ENCODE results near the gene ADAM12. TPM values are rescaled to one million over a fixed set of nuclear protein-coding genes. Genes with fewer than 3 reads are reported as not detected.

The ADAM12 gene
- polyA plus RNA-seq, 4 donors, result 0.45 to 0.87 TPM; not detected in 2

- Histone ChIP-seq H3K27ac (ENCODE audit: low read depth in 1 of 3, low read length in 2 of 3) (no peak overlapping the region), H3K4me1 (ENCODE audit: control insufficient read depth in 3 of 3, insufficient read depth in 2 of 3, low read depth in 1 of 3, low read length in 2 of 3) (no peaks in the 10 kb centered on the region), H3K27me3 (ENCODE audit: control insufficient read depth in 3 of 3, insufficient read depth in 3 of 3, low read length in 3 of 3) (no peaks in the 10 kb centered on the region), H3K4me3 (ENCODE audit: low read depth in 1 of 3, low read length in 3 of 3) (no peak overlapping the region), H3K36me3 (ENCODE audit: control insufficient read depth in 3 of 3, insufficient read depth in 2 of 3, low read depth in 1 of 3, low read length in 3 of 3) (no peaks in the 10 kb centered on the region), H3K9me3 (ENCODE audit: control insufficient read depth in 2 of 2, insufficient read depth in 1 of 2, low read depth in 1 of 2, low read length in 1 of 2) (no peaks in the 10 kb centered on the region)
- DNase-seq (no peak), FAIRE-seq (no peak)
- WGBS, 3 donors, result 63 to 70% (median 65%) methylated on average over 4 of the region's 4 CpGs
Observed at GRCh38 chr10:126170371-126170770, 217.9 kb downstream of the ADAM12 start.

DNA sequence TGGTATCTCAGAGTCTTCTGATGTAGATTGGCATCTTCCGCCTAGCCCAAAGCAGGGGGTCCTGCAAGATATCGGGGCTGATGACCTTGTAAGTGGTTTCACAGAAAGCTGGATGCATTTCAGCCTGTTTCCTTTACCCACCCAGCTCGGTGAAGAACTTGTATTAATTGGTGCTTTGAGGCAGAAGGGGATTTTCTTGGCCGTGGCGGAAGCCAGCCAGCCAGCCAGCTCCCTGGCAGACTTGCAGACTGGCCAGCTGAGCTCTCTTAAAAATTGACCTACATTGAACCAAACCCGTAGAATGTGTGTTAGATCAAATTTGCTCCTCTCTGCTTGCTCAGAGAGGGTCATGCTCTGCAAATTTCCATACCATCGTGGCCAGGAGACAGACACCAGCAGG lies 218.4 kb downstream of the ADAM12 start:
- H3K27ac ChIP-seq (ENCODE audit: low read depth in 1 of 3, low read length in 2 of 3), result no peak overlapping the region
- WGBS, 3 donors, result 68 to 76% (median 73%) methylated on average over 7 of the region's 7 CpGs
- no peak overlapping the region for H3K4me3 ChIP-seq (ENCODE audit: low read depth in 1 of 3, low read length in 3 of 3)
- H3K36me3 ChIP-seq (ENCODE audit: control insufficient read depth in 3 of 3, insufficient read depth in 2 of 3, low read depth in 1 of 3, low read length in 3 of 3), result no peaks in the 10 kb centered on the region
- DNase-seq (no peak), FAIRE-seq (no peak)
- H3K4me1 ChIP-seq (ENCODE audit: control insufficient read depth in 3 of 3, insufficient read depth in 2 of 3, low read depth in 1 of 3, low read length in 2 of 3), result no peaks in the 10 kb centered on the region
- no peaks in the 10 kb centered on the region for H3K9me3 ChIP-seq (ENCODE audit: control insufficient read depth in 2 of 2, insufficient read depth in 1 of 2, low read depth in 1 of 2, low read length in 1 of 2)
- H3K27me3 ChIP-seq (ENCODE audit: control insufficient read depth in 3 of 3, insufficient read depth in 3 of 3, low read length in 3 of 3), result no peaks in the 10 kb centered on the region

GRCh38 chr10:126166797-126167196 lies 221.5 kb downstream of the ADAM12 start:
- no peaks in the 10 kb centered on the region for H3K36me3 ChIP-seq (ENCODE audit: control insufficient read depth in 3 of 3, insufficient read depth in 2 of 3, low read depth in 1 of 3, low read length in 3 of 3)
- H3K27ac ChIP-seq (ENCODE audit: low read depth in 1 of 3, low read length in 2 of 3), result no peak overlapping the region
- 73 to 82% (median 77%) methylated on average over 7 of the region's 7 CpGs for WGBS, 3 donors
- DNase-seq, result no peak
- no peaks in the 10 kb centered on the region for H3K4me1 ChIP-seq (ENCODE audit: control insufficient read depth in 3 of 3, insufficient read depth in 2 of 3, low read depth in 1 of 3, low read length in 2 of 3)
- no peak overlapping the region for H3K4me3 ChIP-seq (ENCODE audit: low read depth in 1 of 3, low read length in 3 of 3)
- no peaks in the 10 kb centered on the region for H3K27me3 ChIP-seq (ENCODE audit: control insufficient read depth in 3 of 3, insufficient read depth in 3 of 3, low read length in 3 of 3)
- no peak for FAIRE-seq
- no peaks in the 10 kb centered on the region for H3K9me3 ChIP-seq (ENCODE audit: control insufficient read depth in 2 of 2, insufficient read depth in 1 of 2, low read depth in 1 of 2, low read length in 1 of 2)

DNA sequence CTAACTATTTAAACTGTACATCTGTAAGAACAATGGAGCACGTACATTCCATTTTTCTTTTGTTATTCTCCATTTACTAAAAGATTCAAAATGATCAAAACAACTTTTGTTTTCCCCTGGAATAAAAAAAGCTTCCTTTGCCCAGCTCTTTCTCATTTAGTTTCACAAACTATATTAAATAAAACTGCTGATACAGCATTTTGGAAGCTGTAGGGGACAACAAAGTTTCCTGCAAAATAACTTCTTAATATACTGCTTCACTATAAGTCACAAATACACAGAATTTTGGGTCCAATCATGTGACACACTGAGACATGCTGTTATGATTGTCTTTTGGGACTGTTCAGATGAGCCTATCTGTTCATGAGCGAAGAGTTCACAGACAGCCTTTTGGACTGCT lies 222.4 kb downstream of the ADAM12 start:
- FAIRE-seq, result no peak
- Histone ChIP-seq H3K9me3 (ENCODE audit: control insufficient read depth in 2 of 2, insufficient read depth in 1 of 2, low read depth in 1 of 2, low read length in 1 of 2) (no peaks in the 10 kb centered on the region), H3K4me3 (ENCODE audit: low read depth in 1 of 3, low read length in 3 of 3) (no peak overlapping the region), H3K4me1 (ENCODE audit: control insufficient read depth in 3 of 3, insufficient read depth in 2 of 3, low read depth in 1 of 3, low read length in 2 of 3) (no peaks in the 10 kb centered on the region), H3K27ac (ENCODE audit: low read depth in 1 of 3, low read length in 2 of 3) (no peak overlapping the region), H3K36me3 (ENCODE audit: control insufficient read depth in 3 of 3, insufficient read depth in 2 of 3, low read depth in 1 of 3, low read length in 3 of 3) (no peaks in the 10 kb centered on the region), H3K27me3 (ENCODE audit: control insufficient read depth in 3 of 3, insufficient read depth in 3 of 3, low read length in 3 of 3) (no peaks in the 10 kb centered on the region)
- WGBS, 3 donors, result 79 to 90% (median 90%) methylated on average over 2 of the region's 2 CpGs
- DNase-seq, result no peak

DNA sequence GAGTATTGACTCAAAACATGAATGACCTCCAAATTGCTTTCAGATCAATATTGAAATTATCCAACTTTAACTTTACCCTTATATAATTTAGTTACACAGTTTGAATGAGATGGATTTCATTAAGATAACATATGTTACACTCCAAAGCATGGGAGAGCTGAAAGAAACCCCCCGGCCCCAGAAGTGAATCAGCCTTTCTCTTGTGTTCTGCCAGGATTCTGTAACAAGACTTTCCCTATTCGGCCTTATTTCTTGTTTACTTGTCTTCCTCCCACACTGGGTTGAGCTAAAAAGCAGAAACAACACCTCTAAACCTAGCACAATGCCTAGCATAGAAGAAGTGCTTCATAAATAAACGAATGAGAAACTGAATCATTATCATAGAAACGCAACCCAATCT lies 224.8 kb downstream of the ADAM12 start:
- FAIRE-seq (no peak), DNase-seq (no peak)
- H3K4me1 ChIP-seq (ENCODE audit: control insufficient read depth in 3 of 3, insufficient read depth in 2 of 3, low read depth in 1 of 3, low read length in 2 of 3), result no peaks in the 10 kb centered on the region
- no peak overlapping the region for H3K27ac ChIP-seq (ENCODE audit: low read depth in 1 of 3, low read length in 2 of 3)
- WGBS, 3 donors, result 75 to 84% (median 79%) methylated on average over 4 of the region's 4 CpGs
- no peaks in the 10 kb centered on the region for H3K9me3 ChIP-seq (ENCODE audit: control insufficient read depth in 2 of 2, insufficient read depth in 1 of 2, low read depth in 1 of 2, low read length in 1 of 2)
- H3K27me3 ChIP-seq (ENCODE audit: control insufficient read depth in 3 of 3, insufficient read depth in 3 of 3, low read length in 3 of 3), result no peaks in the 10 kb centered on the region
- H3K4me3 ChIP-seq (ENCODE audit: low read depth in 1 of 3, low read length in 3 of 3), result no peak overlapping the region
- H3K36me3 ChIP-seq (ENCODE audit: control insufficient read depth in 3 of 3, insufficient read depth in 2 of 3, low read depth in 1 of 3, low read length in 3 of 3), result no peaks in the 10 kb centered on the region

- Histone ChIP-seq H3K9me3 (ENCODE audit: control insufficient read depth in 2 of 2, insufficient read depth in 1 of 2, low read depth in 1 of 2, low read length in 1 of 2) (no peaks in the 10 kb centered on the region), H3K4me1 (ENCODE audit: control insufficient read depth in 3 of 3, insufficient read depth in 2 of 3, low read depth in 1 of 3, low read length in 2 of 3) (no peaks in the 10 kb centered on the region), H3K4me3 (ENCODE audit: low read depth in 1 of 3, low read length in 3 of 3) (no peak overlapping the region), H3K36me3 (ENCODE audit: control insufficient read depth in 3 of 3, insufficient read depth in 2 of 3, low read depth in 1 of 3, low read length in 3 of 3) (no peaks in the 10 kb centered on the region), H3K27me3 (ENCODE audit: control insufficient read depth in 3 of 3, insufficient read depth in 3 of 3, low read length in 3 of 3) (no peaks in the 10 kb centered on the region), H3K27ac (ENCODE audit: low read depth in 1 of 3, low read length in 2 of 3) (no peak overlapping the region)
- DNase-seq (no peak), FAIRE-seq (no peak)
- WGBS, 3 donors, result 37 to 67% (median 50%) methylated on average over 5 of the region's 5 CpGs
Observed at GRCh38 chr10:126161691-126162090, 226.6 kb downstream of the ADAM12 start.

DNA sequence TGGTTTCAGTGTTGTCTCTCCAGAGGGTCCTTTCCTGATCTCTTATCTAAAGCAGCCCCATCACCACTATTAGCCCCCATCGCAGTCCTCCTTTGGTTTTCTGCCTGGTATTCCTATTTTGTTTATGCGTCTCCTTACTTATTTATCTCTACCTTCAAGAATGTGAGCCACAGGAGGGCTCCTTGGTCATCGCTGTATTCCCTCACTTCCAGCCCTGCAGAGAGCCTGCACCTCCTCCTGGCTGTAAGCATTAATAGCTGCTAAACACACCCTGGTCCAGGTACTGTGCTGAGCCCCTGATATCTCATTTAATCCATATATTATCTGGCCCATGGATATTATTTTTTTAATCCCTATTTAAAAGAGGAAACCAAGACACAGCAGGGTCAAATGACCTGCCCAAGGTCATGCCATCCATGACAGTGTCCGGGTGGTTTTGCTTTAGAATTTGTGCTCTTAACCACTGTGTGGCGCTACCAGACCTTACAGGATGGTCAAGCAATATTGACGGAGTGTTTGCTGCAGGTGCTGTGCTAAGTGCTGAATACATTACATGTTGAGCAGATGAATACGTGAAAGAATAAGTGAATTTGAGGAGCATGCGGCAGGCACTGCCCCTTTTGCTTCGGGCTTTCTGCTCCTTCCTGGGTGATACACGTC lies 227.2 kb downstream of the ADAM12 start:
- FAIRE-seq, result no peak
- WGBS, 3 donors, result 80 to 83% (median 81%) methylated on average over 10 of the region's 10 CpGs

DNA sequence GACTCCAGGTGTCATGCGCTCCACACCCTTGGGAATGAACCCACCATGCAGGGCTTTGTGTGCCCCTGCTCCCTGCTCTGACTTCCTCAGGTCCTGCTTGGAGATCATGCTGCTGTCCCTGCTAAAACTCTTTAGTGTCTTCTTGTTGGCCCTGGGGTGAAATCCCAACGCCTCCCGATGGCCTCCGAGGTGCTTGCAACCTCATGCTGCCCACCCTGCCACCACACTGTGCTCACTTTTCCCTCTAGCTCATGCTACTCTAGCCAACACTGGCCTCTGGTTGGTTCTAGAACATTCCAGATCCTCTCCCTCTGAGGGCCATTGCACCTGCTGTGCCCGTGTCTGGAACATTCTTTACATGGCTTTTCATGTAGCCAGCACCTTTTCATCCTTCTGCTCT lies 227.7 kb downstream of the ADAM12 start:
- no peaks in the 10 kb centered on the region for H3K9me3 ChIP-seq (ENCODE audit: control insufficient read depth in 2 of 2, insufficient read depth in 1 of 2, low read depth in 1 of 2, low read length in 1 of 2)
- FAIRE-seq (no peak), DNase-seq (no peak)
- 68 to 72% (median 71%) methylated on average over 5 of the region's 5 CpGs for WGBS, 3 donors
- no peak overlapping the region for H3K4me3 ChIP-seq (ENCODE audit: low read depth in 1 of 3, low read length in 3 of 3)
- no peaks in the 10 kb centered on the region for H3K27me3 ChIP-seq (ENCODE audit: control insufficient read depth in 3 of 3, insufficient read depth in 3 of 3, low read length in 3 of 3)
- H3K36me3 ChIP-seq (ENCODE audit: control insufficient read depth in 3 of 3, insufficient read depth in 2 of 3, low read depth in 1 of 3, low read length in 3 of 3), result no peaks in the 10 kb centered on the region
- no peaks in the 10 kb centered on the region for H3K4me1 ChIP-seq (ENCODE audit: control insufficient read depth in 3 of 3, insufficient read depth in 2 of 3, low read depth in 1 of 3, low read length in 2 of 3)
- no peak overlapping the region for H3K27ac ChIP-seq (ENCODE audit: low read depth in 1 of 3, low read length in 2 of 3)

More for the DNA sequence above, 227.2 kb downstream of the ADAM12 start:
- no peak overlapping the region for H3K4me3 ChIP-seq (ENCODE audit: low read depth in 1 of 3, low read length in 3 of 3)
- no peaks in the 10 kb centered on the region for H3K27me3 ChIP-seq (ENCODE audit: control insufficient read depth in 3 of 3, insufficient read depth in 3 of 3, low read length in 3 of 3)
- H3K9me3 ChIP-seq (ENCODE audit: control insufficient read depth in 2 of 2, insufficient read depth in 1 of 2, low read depth in 1 of 2, low read length in 1 of 2), result no peaks in the 10 kb centered on the region
- H3K36me3 ChIP-seq (ENCODE audit: control insufficient read depth in 3 of 3, insufficient read depth in 2 of 3, low read depth in 1 of 3, low read length in 3 of 3), result no peaks in the 10 kb centered on the region
- H3K4me1 ChIP-seq (ENCODE audit: control insufficient read depth in 3 of 3, insufficient read depth in 2 of 3, low read depth in 1 of 3, low read length in 2 of 3), result no peaks in the 10 kb centered on the region
- DNase-seq, result no peak
- no peak overlapping the region for H3K27ac ChIP-seq (ENCODE audit: low read depth in 1 of 3, low read length in 2 of 3)
